Ureter (tissue), 1 donor: ENCODE data around the gene MAGI2. TPM values are rescaled to one million over a fixed set of nuclear protein-coding genes. Genes with fewer than 3 reads are reported as not detected.
"Not testable (repeated sequence)": the region's sequence is repeated elsewhere in the genome, so short reads cannot be mapped to it uniquely, and the experiment has no call there.

Experiments used
- DNase-seq: peaks from one replicate; pipeline ENCODE4 v3.0.0-alpha.2; 2020; ENCODE audit warnings: low spot score
- total RNA-seq: library from RNA; stranded (reverse); gene quantifications from one replicate; pipeline ENCODE4 v1.2.4, GENCODE V29; 2023
- donor health status: DM: yes; HTN: yes; CAD: no.

Gene MAGI2
- total RNA-seq, 1 donor from 2014 or later, result 25.3 TPM

DNA sequence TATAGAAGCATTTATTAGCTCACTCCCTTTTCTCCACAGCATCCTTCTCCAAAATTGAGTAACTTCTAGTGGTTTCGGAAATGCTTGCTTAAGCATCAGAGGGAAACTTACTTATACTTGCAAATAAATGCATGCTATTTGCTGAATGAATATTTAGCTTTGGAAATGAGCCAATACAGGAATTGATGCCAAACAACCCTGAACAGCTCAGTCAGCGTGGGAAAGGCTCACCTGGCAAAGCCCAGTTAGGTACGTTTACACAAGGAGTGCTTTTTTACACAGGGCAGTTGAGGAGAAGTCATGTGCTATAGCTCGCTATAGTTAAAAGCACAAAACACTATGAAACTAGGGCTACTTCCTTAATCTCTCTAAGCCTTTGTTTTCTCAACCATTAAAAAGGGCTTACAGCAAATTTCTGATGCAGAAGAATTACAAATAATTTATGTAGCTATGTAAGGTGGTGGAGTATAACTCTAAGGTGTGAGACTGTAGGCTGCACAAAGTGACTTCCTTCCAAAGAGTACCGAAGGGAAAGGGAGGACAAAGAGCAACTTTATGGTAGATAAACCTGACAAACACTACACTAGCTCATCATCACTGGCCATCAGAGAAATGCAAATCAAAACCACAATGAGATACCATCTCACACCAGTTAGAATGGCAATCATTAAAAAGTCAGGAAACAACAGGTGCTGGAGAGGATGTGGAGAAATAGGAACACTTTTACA is 1156.7 kb downstream of the MAGI2 start:
- DNase-seq, result no peak

DNA sequence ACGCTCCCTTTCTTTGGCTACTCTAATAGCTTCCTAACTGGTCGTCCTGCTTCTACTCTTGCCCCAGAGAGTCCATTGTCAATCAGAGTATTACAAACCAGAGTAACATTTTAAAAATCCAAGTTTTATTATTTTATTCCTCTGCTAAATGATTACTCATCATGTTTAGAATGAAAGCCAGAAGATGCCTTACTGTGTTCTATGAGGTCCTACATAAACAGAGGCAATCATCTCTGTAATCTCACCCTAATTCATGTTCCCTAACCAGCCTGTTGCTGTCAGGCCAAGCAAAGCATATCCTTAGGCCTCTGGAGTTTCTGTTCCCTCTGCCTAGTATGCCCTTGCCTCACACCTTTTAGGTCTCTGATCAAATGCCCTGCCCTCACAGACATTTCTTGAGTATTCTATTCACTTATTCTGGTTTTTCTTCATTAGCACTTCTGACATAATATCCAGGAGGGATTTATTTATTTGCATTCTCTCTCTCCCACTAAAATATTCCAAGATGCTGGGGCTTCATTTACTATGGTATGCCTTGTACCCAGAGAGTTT is 1157.3 kb downstream of the MAGI2 start:
- no peak for DNase-seq

DNA sequence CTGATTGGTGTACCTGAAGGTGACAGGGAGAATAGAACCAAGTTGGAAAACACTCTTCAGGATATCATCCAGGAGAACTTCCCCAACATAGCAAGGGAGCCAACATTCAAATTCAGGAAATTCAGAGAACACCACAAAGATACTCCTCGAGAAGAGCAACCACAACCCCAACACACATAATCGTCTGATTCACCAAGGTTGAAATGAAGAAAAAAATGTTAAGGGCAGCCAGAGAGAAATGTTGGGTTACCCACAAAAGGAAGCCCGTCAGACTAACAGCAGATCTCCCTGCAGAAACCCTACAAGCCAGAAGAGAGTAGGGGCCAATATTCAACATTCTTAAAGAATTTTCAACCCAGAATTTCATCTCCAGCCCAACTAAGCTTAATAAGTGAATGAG is 1164.0 kb downstream of the MAGI2 start:
- DNase-seq, result not testable (repeated sequence)

DNA sequence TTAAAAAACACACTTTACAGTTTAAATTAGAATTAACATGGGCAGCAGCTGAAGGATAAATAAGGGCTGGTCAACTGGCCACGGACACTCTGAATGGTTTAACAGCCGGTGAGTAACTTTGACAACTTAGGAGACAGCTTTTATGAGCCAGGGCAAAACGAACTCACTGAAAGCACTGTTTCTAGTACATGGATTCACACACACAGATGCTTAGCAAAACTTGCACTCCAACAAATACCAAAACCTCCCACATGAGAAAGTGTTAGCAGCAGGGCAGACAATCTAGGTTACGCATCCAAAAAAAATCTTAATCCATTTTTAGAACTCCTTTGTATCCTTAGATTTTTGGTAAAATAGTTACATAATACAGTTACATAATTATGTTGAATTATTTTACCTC is 1168.5 kb downstream of the MAGI2 start:
- no peak for DNase-seq

DNA sequence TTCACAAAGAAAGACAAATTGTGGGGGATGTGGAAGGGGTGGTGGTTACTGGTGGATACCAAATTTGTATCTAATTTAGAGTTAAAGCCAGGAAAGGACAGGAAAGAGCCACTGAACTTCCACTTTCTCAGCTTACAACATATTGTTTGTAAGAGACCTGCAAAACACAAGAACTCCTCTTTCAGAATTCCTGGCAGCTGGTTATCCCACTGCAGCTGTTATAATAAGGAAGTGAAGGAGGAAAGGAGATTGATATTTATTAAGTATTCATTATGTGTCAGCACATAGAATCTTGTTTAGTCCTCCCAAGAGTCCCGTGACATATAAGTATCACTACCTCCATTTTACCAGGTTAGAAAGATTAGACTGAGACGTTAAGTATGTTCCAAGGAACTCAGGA is 1173.2 kb downstream of the MAGI2 start:
- DNase-seq, result no peak

DNA sequence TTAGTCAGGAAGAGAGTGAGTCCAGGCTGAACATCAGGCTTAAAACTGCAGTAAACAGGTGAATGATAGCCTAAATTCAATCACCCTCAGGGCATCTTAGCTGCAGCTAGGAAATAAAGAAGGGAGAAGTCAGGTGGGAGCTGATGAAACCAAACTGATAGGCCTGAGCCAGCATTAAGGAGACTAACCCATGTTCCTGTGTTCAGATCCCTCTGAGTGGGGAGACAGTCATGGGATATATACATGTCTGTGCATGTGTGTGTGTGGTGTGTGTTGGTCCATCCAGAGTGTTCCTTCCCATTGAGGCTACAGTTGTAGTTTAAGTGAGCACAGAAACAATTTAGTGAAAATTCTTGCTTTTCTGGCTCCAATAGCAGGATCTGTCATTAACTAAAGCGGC is 1174.0 kb downstream of the MAGI2 start:
- DNase-seq, result no peak

DNA sequence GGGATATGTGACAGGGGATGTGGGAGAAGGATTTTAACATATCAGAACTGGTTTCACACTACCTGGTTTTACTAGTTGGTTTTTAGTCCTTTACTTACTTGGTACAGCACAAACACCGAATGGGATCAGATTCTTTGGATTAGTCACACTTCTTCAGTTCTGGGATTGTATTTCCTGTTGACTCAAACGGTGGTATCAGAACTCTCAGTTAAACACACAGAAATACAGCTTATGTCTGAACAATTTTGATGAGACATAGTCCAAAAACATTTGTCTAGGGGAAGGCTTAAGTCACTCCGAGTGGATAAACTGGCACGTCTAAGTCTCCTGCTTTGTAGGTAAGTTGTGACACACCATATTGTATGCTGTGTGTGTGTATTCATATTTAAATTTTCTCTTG is 1174.4 kb downstream of the MAGI2 start:
- DNase-seq, result no peak

DNA sequence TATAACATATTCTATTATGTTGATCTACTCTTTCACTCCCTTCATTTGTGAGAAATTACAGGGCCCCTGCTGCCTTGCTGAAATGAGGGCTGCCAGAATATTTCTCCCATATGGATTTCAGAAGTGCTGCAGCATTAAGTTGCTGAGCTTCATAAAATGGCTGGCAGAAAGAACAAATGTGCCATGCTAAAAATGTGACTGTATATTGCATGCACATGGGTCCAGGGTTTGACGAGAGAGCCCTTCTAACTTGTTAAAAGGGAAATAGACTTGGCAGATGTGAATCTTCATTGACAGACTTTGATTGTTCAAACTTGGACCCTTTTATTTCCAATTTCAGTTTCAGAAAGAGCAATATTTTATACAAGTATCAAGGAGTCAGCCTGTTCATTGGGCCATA is 1186.3 kb downstream of the MAGI2 start:
- no peak for DNase-seq

DNA sequence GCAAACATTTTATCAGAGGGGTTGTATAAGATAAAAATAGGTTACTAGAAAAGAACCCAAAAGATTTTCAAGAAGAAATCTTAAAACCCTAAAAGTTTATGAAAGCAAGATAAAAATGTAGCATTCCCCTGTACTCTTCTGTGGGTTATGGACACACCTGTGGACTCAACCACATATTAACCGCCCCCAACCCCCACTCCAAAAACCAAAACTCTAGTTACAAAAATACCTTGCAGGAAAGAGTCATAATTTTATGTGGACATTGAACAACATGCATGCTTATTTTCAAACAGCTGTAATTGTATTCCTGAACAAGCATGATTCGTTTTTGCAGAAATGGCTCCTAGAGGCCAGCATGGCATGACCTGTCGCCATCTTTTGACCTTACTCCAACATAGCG is 1188.0 kb downstream of the MAGI2 start:
- no peak for DNase-seq

DNA sequence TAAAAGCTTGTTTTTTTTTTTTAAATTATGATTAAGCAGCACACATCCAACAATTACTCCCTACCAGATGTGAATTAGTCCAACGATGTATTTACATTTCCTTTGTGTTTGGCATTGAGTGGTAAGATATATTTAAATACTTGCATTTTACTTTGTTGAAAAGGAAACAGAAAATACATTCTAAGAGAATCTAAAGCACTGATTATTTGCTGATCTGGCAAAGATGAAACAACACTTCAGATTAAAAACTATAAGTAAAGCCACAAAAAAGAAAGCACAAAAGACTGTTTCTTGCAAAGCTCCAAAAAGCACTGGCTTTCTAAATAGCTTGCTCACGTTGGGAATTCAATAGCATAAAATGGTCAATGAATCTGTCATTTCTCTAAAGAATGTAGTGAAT is 1188.4 kb downstream of the MAGI2 start:
- DNase-seq, result no peak

DNA sequence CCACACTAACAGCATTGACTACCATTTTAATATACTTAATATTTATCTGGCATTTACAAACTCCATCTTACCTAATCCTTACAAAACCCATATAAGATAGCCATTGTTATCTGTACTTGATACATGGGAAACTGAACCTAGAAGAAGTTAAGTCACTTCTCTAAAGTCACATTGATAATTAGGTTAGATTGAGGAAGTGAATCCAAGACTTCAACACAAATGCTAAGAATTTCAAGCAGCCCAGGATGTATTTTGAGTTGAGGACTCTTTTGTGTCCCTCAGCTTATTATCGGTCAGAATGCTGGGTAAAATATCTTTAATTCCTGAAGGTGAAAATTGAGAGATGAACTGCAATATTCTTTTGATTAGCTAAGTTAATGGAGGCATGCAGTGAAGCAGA is 1189.4 kb downstream of the MAGI2 start:
- no peak for DNase-seq

DNA sequence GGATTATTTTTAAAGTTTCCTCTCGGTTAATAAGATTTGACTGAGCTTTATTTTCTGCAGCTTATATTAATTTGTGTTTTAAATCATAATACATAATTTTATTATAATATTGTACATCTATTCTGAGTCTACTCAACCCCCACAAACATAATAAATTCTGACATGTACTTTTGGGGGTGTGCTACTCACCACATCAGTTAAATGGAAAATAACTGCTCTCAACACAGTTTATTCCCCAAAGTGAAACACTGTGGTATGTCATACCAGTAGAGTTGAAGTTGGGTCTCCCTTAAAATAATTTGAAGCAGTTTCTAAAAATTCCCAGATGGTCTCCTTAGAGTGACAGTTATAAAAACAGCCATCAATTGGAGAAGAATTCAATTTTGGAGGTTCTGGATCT is 1191.7 kb downstream of the MAGI2 start:
- no peak for DNase-seq

DNA sequence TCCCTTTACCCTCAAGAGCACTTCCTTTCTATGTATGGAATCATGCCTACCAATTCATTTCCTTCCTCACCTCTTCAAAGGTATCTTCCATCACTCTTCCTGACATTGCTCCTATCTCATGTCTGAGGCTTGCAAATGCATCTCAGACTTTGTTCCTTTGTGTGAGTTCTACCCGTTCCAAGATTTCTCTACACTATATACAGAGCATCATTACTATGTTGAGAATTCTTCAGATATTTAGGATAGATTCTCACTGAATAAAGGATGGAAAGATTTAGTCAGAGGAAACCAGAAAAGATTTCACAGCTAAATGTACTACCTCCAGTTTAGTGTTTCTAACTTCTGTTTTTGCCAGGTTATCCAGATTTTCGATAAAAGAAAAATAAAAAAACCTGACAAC is 1192.2 kb downstream of the MAGI2 start:
- DNase-seq, result no peak

DNA sequence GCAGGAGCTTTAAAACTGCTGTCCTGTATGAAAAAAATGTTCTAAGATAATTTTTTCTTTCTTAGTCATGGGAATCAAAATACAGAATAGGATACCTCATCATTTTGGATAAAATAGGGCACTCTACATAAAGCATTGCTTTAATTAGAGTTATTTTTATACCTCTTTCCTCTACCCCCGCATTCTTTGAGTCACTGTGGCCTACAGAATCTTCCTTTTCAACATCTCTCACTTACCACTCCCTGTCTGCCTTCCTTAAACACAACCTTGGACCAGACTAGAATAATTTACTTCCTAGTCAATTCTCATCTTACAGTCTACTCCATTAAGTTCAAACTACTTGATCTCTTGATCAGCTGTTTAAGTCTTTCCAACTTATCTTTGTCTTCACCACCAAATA is 1192.6 kb downstream of the MAGI2 start:
- DNase-seq, result no peak

DNA sequence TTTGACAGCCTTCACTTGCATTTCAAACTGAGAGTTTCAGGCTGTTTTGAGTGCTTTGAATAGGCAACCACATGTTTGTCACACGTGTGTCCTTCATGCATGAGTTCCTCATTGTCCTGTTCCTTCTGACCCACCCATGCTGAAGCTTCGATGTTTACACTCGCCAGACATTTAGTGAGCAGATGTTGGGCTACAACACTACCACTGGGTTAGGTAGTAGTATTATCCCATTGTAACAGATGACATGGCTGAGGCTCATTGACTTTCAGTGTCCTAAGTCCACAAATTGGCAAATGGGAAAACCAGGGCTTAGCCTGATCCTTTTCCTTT is 1198.8 kb downstream of the MAGI2 start:
- DNase-seq, result no peak

DNA sequence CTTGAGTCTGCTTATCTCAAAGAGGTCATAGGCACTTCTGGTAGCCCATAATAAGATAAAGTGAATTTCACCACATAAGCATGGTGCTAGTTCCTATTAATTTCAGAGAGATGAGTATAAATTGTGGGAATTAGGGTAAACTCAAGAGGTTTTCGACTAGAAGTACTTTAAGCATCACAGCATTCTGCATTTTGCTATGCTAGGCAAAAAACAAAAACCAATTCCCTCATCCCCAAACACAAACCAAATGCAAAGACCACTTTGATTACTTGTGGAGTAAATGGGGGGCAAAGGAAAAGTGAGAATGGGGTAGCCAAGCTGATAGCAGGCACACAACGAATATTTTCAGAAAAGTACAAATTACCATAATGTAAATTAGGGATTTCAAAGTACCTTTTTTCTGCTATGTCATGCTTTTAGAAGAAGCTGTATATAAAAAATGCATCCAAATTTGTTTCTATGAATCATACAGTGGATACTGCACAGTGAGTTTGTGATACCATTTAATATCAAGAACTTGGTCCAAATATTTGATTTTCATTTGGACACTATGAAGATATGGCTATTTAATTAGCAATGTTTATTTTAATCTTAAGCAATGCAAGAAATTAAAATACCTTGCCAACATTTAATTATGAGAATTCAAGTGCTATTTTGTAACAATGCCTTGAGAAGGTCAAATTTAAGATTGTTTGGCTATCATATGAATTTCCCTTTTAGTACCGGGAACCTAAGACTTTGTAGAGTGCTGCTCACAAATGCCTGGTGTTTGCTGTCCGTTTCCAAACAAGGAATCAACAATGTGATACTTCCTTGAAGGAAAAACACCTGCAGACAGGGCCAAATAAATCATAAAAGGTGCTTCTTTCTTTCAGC is 1199.4 kb downstream of the MAGI2 start:
- no peak for DNase-seq

DNA sequence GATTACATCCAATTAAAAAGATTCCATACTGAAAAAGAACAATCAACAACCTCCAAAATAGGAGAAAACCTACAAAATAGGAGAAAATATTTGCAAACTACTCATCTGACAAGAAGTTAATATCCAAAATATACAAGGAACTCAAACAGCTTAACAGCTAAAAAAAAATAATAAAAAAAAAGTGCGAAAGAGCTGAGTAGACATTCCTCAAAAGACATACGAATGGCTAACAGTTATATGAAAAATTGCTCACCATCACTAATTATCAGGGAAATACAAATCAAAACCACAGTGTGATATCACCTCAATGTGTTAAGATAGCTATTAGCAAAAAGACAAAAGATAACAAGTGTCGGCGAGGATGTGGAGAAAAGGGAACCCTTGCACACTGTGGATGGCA is 1204.6 kb downstream of the MAGI2 start:
- no peak for DNase-seq

DNA sequence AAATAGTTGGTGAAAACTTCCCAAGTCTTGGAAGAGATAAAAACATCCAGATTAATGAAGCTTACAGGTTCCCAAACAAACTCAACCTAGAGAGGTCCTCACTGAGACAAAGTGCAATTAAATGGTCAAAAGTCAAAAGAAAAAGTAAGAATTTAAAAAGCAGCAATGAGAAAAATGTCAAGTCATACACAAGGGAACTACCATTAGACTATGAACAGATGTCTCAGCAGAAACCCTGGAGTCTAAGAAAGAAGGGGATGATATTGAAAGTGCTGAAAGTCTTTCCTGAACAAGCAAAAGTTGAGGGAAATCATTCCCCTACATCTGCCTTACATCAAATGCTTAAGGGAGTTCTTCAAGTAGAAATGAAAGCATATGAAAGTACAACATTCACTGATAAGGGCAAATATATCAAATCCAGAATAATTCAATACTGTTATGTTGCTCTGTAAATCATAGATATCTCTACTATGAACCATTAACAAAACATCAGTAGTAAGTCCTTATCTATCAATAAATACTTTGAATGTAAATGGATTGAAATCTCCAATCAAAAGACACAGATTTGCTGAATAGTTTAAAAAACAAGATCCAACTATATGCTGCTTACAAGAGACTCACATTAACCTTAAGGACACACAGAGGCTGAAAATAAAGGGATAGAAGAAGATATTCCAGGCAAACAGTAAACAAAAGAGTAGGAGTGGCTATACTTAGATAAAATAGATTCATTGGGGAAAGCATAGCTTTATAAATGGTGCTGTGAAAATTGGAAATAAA is 1205.4 kb downstream of the MAGI2 start:
- DNase-seq, result no peak

DNA sequence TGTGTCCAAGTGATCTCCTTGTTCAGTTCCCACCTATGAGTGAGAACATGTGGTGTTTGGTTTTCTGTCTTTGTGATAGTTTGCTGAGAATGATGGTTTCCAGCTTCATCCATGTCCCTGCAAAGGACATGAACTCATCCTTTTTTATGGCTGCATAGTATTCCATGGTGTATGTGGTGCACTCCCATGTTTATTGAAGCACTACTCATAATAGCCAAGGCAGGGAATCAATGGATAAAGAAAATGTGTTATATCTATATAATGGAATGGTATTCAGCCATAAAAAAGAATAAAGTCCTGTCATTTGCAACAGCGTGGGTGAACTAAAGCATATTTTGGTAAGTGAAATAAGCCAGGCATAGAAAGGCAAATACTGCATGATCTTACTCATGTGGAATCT is 1213.3 kb downstream of the MAGI2 start:
- not testable (repeated sequence) for DNase-seq

DNA sequence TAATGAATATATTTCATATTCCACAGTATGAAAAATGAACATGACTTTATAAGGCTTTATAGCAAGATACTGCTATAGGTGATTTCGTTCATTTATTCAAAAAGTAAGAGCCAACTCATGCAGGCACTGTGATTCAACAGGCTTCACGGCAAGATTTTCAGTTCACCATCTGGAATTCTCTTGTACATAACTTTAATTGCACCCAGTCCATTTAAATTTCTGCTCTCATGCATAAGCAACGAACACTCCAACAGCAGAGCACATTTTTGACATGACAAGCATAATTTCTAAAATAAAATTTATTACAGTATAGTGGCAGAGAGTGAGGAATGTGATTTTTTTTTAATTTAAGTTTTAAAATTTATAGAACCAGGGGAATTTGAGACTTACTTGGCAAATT is 1218.8 kb downstream of the MAGI2 start:
- no peak for DNase-seq

DNA sequence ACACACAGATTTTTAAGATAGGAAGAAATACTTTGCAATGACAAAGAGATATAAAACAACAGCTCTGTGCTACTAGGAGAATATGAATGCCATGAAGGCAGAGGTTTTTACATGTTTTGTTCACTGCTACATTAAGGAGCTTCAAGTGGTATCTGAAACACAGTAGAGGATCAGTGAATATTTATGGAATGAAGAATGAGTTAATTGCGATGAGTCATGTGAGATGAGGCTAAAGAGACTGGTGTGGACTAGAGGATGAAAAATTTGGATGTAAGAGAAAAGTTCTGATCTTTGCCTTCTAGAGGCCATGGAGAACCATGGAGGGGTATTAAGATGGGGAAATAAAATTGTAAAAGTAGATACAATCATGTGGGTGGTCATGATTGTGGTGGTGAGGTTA is 1220.7 kb downstream of the MAGI2 start:
- DNase-seq, result no peak

DNA sequence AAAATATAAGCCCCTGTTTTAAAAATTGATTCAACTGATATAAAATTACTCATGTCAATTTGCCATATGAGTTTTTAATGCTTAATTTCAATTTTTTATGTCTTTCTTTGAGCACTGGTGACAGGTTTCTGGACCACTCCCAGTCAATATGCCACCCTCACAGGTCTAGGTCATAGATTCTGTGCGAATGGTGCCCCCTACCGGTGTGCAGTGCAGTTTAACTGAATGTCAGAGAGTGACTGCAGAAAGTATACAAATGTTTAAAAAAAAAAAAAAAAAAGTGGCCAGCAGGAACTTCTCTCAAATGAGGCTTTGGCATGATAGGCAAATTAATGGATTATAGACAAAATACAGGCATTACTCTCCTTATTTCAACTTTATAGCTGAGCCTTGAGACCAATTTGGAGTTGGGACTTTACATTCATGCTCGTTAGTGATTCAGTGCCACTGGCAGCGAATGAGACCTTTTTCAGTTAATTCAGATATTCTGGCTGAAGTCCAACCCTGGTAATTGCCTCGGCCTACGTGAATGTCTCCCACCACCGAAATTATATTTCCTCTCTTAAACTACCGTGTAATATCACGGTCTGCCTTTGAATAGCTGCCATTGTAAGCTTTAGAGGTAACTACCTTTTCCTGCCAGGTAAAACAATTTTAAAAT is 1227.3 kb downstream of the MAGI2 start:
- no peak for DNase-seq
